Limb (tissue), 2 donors: ENCODE results near the gene USH2A.
"Not testable (repeated sequence)": the region's sequence is repeated elsewhere in the genome, so short reads cannot be mapped to it uniquely, and the experiment has no call there.

Experiments
- DNase-seq, 2 donors: peaks; one replicate each; pipeline ENCODE4 v3.0.0-alpha.2; 2016; ENCODE audit errors: extremely low spot score in 2 of 2

USH2A gene

DNA sequence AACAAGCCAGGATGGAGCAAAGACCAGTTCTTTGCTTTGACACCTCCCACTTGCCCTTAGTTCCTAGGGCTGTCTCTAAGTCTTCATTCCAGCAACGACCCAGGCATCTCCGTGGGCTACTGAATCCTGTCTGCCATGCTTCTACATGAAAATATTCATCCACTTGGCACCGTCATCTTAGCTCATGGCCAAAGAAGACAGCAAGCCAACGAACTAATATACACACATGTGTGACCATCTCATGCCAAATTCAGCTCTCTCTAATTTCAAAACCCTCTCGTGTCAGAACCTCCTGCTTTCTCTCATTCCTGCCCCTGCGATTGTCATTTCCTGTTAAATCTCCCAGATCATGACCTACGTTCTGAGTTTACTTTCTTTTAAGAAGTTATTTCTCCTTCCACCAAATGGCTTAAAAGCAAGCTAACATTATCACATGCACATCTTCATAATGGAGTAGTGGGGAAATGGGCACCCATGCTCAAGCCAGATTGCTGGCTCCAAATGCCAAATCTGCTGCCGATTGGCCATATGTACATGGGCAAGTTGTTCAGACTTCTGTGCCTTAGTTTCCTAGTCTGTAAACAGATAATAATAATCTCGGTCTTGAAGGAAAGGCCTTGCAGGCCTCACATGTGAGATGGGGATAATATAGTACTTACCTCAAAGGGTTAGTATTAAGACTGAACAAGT lies 373.4 kb downstream of the USH2A start:
- DNase-seq: no peak

GRCh38 chr1:216047811-216048572 lies 375.3 kb downstream of the USH2A start:
- DNase-seq: no peak

GRCh38 chr1:216046336-216046735 lies 376.9 kb downstream of the USH2A start:
- DNase-seq: no peak

- no peak for DNase-seq
These were observed 377.8 kb downstream of the USH2A start for GRCh38 chr1:216045400-216045799.

DNA sequence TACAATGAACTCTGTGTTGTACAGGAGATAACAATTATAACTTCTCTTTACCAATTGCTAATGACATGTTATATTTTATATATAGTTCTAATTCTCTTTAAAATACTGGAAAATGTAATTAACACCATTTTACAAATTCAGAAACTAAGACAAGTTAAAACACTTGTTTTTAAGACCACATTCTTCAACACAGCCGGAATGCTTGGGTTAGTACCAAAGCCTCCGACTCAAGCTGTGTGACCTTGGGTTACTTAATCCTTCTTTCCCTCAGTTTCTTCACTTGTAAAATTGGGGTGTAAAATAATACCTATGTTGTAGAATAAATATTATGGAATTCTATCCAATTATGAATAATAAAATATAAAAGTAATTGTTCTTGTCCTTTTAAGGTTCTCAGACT lies 378.7 kb downstream of the USH2A start:
- no peak for DNase-seq

GRCh38 chr1:216034506-216034905 lies 388.7 kb downstream of the USH2A start:
- no peak for DNase-seq

DNA sequence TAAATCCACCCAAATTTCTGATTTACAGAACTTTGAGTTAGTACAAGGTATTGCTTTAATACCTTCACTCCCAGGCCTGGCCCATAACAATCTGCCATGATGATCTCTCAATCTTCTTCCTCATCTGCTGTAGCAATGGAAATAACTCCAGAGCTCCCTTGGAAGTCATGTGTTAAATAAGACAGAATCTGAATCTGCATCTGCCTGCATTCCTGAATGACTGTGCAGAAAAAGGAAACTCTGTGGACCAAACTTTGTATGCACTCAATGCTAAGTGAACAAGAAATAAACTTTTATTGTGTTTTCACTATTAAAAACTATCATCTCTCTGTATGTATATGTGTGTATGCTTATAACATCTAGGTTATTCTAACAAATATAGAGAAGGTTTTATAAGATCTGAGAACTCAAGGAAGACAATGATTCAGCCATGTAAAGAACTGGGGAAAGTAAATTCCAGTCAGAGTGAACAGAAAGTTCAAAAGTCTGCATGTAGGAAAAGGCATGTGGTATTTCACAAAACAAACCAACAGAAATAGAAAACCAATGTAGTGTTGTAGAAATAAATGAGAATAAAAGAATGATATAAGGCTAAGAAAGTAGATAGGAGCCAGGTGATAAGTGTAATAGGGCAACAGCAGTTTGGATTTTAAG lies 390.2 kb downstream of the USH2A start:
- no peak for DNase-seq

DNA sequence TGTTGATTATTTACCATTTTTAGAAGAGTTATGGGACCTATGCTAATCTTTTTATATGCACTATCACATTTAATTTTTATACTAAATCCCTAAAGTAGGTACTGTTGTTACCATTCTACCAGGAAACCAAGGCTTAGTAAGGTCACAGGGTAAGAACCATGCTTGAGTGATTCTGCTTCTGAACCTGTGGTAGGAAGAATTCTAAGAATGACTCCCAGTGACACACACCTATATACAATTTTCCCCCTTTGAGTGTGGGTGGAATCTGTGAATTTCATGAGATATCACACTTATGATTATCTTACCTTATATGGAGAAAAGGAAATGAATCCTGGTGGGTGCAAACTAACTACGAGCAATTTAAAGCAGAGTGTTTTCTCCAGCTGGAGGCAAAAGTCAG lies 391.0 kb downstream of the USH2A start:
- no peak for DNase-seq

DNA sequence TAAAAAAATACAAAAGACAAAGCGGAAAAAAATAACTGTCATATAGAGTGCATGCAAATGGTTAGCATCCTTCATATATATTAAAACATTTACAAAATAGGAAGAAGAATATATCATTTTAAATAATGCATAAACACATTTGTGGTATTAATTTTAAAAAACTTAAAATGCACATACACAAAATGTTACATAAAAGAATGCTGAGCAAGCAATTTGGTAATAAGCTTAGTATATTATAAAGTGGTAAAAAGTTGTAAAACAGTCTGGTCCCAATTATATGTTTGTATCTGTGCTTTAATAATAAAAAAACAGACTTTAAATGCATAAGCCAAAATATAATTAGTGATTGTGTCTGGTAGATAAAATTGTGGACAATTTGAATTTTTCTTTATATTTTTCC lies 394.6 kb downstream of the USH2A start:
- DNase-seq: no peak

GRCh38 chr1:216024546-216024945 lies 398.7 kb downstream of the USH2A start:
- no peak for DNase-seq

DNA sequence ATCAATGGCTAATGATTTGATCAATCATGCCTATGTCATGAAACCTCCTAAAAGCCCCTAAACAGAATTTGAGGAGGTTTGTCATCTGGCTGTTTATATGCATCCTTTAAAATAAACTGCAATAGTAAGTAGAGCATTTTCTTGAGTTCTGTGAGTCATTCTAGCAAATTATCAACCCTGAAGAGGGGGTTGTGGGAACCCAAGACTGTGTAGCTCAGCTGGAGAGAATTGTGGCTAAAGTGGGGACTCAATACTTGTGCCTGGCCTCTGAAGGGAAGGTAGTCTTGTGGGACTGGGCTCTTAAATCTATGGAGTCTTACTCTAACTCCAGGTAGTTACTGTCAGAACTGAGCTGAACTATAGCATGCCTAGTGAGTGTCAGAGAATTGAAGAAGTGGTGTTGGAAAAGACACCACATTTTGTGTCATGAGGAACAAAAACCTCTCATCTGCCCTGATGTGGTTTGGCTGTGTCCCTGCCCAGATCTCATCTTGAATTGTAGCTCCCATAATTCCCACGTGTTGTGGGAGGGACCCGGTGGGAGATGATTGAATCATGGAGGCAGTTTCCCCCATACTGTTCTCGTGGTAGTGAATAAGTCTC lies 402.4 kb downstream of the USH2A start:
- DNase-seq: no peak

DNA sequence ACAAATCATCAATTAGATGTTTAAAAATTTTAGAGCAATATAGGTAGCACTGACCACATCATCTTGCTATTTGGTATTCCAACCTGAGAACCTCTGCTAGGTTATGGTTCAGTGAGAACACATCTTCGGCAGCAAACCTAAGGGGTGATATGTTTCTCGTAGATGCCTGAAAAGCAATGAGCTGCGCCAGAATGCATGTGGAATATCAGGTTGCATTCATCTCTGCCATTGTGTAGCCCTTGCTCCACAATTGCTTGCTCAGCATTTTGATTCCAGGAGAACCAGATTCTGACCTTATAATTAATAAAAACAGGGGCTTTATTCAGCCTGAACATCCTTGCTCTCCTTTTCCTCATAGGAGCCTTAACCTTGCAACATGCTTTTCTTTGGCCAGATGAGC lies 408.1 kb downstream of the USH2A start:
- no peak for DNase-seq

DNA sequence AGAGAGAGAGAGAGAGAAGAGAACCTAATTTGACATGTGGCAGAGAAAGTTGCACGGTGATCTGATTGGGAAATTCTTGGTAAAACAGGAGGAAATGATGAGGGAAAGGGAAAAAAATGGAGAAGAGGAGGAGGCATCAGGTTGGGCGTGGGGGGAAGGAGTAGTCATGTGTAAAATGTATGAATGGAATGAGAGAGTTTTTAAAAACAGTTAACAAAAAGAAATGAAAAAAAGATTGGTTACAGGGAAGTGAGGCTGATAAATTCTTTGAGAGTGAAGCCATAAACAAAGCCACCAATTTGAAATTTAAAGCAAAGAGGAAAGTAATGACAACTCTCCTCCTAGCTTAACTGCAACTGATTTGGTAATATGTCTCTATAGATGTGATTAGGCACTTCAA lies 409.2 kb downstream of the USH2A start:
- no peak for DNase-seq

DNA sequence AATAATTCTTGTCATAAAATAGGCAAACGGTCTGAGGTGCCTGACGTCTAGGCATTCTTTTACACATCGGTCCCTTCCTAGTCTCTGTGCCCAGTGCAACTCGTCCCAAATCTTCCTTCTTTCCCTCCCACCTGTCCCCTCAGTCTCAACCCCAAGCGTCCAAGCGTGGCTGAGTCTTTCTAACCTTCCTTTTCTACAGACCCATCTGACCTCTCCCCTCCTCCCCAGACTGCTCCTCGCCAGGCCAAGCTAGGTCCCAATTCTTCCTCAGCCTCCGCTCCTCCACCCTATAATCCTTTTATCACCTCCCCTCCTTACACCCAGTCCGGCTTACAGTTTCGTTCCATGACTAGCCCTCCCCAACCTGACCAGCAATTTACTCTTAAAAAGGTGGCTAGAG lies 413.8 kb downstream of the USH2A start:
- DNase-seq: not testable (repeated sequence)

DNA sequence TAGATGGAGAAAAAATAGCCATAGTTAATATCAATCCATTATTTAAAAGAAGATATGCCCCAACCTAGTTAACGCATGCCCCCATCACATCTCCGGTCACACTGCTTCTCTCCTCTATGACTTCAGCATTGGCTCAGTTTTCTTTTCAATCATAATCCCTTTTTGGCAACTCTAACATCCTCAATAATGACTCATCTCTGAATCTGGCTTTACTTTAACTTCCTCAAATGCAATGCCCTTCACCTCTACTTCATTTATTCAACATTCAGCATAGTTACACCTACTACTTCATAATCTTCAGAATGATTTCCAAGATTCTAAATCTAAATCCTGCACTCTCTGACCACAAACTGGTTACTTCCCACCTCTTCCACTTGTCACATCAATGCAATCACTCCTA lies 417.3 kb downstream of the USH2A start:
- no peak for DNase-seq

- peak in 1 of 2 donors; percentile 42 for DNase-seq
These were observed 430.6 kb downstream of the USH2A start for GRCh38 chr1:215992620-215993019.

DNA sequence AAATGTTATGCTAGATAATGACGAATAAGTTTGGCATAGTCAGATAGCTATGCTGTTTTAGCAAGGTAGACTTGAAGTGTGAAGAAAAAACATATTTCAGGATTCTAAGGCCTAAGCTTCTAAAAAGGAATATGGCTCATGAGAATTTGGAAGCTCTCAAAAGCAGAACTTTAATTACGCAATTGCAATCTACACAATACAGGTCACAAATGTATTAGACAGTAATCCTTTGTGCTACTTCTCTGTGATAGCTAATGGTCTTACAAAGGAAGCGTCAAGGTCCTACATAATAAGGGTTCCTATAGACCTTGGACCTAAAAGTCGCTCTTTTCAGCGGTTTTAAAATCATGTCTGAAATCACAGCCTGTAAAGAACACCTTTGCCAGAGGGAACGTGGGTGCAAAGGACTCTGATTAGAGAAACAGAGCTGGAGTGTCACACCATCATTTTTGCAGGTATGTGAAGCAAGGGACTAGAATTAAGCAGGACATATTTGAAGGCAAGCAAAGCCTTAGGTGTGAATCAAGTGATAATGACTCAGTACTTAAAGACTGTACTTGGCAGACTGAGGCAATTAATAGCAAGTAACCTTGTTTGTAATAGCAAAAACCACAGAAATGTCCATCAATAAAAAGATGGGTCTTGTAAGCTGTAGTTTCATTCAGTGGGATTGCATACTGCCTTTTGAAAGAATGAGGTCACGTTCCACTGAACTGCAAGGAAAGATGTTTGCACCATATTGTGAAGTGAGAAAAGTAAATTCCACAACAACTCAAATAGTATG lies 436.0 kb downstream of the USH2A start:
- no peak for DNase-seq

- no peak for DNase-seq
These were observed 436.8 kb downstream of the USH2A start for GRCh38 chr1:215986401-215986800.

- no peak for DNase-seq
These were observed 439.6 kb downstream of the USH2A start for GRCh38 chr1:215983680-215984079.

- DNase-seq: no peak
These were observed 451.3 kb downstream of the USH2A start for GRCh38 chr1:215971793-215972441.

GRCh38 chr1:215970406-215970805 lies 452.8 kb downstream of the USH2A start:
- no peak for DNase-seq
